SW480 (cell line): ENCODE results near the gene GPR158.
A peak's percentile ranks its signal among the peaks of the same experiment; 100 is the strongest.

ENCODE experiments used
- DNase-seq: peaks from one replicate; pipeline ENCODE4 v3.0.0-alpha.2; 2016; ENCODE audit warnings: low spot score

Gene GPR158

DNA sequence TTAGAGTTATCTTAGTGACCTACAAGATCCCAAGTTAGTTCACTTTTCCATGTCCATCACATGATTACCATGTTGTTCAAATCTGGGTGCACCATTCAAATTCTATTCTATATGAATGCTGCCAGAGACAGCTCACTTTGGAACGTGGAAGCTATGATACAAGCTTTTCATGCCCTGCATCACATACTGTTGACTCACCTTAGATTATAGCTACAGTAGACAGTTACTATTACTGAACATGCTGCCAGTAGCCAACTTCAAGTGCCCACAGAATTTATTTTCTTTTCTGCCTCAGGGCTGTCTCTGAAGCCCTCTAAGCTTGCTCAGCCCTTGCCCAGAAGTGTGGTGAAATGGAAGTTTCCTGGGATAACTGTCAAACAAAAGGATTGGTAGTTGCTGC is 231.1 kb downstream of the GPR158 start:
- no peak for DNase-seq

DNA sequence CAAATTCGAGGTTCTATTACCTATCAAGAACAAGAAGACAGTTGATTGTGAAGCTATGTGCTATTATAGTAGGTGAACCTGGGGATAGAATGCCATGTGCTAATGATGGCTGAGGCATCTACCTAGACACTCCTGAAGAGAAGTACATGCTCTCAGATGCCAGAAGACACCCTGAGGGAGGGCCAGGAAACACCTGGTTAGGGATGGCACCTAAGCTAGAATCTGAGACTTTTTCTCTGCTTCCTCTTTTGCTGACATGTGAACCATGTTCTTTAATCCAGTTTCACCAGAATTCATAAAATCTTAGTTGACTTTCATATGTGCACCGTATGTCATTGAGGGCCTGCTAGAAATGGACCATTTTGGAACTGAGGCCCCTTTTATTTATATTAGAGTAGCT is 242.8 kb downstream of the GPR158 start:
- DNase-seq: no peak

DNA sequence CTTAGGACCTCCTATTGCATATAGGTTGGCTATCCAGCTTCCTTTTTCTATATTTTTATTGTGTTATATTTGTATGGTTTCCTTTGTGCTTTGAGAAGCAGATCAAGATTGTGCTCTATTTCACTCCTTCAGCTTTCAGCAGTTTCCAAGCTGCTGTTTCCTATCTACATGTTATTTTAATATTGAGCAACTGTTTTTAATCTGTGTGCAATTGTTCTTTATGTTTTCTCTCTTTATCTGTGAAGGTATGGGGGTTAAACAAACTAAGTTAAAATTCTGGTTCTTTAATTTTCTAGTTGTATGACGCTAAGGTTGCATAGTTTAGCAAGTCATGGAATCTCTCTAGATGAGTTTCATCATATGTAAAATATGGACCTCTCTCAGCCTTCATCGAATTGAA is 251.0 kb downstream of the GPR158 start:
- DNase-seq: no peak

DNA sequence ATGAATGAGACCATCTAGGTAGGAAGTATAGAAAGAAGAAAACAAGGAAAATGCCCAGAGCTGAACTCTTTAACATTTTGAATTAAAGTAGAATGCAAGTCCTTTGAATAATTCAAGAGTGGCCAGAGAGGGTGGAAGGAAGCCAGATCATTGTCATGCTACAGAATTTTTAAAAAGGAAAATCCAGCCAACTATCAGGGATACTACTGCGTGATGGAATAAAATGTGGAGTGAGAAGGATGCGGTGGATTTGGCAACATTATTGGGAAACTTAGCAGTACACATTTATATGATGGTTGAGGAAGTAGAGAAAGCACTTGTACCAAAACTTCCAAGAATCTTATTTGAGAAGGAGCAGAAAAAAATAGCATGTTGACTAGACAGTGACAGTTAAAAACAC is 261.6 kb downstream of the GPR158 start:
- no peak for DNase-seq

DNA sequence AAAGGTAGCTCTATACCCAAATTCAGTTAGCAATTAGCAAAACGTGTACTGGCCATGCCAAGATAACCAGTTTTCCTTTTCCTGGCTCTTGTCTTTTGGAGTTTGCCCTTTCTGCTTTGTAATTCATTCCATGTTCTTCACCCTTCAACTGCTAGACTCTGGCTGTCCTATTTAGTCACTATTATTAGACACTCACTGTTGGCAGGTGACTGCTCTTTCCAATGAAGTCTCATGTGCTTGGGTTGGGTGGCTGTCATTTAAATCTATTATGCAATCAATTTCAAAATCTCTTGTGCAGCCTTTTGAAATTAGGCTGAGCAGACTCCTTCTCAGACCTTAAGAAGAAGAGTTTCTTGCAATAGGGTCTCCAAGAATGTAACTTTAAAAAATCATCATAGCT is 266.5 kb downstream of the GPR158 start:
- no peak for DNase-seq

DNA sequence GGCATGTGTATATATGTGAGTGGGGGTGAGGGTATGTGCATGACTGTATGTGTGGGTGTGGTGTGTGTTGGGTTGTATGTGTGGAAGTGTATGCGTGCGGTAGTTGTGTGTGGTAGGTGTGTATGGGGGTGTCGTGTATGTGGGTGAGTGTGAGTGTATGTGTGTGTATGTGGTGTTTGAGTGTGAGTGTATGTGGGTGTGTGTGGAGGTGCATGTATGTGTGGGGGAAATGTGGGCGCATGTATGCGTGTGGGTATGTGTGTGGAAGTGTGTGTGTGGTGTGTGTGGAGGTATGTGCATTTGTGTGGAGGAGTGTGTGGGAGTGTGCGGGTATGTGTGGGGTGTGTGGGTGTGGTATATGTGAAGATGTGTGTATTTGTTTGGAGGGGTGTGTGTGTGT is 269.5 kb downstream of the GPR158 start:
- DNase-seq: no peak

DNA sequence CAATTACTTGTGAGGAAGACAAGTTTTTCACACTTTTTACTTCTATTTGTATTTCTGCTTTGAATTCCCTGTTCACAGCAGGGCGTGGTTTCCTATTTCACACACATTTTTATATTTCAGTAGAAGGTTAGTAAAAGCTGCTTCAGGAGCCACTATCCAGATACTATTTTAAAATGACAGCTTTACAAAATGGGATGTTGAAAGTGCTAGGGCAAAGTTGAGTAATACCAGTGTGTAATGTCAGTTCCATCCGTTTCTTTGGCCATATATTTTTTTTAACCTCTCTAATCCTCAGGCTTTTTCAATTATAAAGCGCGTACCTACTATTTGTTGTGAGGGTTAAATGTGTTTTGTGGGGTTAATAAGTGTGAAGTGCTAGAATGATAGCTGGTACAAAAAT is 276.6 kb downstream of the GPR158 start:
- no peak for DNase-seq

DNA sequence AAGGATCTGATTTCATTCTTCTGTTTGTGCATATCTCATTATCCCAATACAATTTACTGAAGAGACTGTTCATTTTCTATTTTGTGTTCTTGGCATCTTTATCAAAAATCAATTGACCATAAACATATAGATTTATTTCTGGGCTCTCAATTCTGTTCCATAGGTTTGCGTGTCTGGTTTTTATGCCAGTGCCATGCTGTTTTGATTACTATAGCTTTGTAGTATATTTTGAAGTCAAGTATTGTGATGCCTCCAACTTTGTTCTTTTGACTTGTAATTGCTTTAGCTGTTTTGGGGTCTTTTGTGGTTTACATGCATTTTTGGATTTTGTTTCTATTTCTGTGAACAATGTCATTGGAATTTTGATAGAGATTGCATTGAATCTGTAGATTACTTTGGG is 278.8 kb downstream of the GPR158 start:
- DNase-seq: no peak

DNA sequence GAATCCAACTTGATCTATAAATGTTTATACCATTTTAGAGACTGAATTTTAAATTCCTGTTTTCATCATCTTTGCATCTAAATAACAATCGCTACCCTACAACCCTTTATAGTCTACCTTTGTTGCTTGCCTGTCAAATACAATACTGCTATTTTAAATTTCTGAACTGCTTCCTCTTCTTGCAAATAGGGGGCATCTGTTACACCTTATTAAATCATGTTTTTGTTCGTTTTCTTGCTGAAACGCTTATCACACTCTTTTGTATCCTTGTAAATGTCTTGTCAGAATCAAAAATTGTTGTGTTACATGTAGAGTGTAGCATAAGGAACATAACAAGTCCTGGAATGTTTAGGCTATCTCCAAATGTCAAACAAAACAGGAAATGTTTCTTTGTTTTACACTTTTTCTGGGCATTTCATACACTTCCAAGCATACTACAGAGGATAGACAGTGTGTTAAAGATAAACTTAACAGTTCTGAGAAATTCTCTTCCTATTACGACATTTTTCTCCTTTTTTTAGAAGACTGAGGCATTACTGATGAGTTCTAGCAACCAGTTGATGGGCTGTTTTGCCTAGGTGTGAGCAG is 281.3 kb downstream of the GPR158 start:
- no peak for DNase-seq

DNA sequence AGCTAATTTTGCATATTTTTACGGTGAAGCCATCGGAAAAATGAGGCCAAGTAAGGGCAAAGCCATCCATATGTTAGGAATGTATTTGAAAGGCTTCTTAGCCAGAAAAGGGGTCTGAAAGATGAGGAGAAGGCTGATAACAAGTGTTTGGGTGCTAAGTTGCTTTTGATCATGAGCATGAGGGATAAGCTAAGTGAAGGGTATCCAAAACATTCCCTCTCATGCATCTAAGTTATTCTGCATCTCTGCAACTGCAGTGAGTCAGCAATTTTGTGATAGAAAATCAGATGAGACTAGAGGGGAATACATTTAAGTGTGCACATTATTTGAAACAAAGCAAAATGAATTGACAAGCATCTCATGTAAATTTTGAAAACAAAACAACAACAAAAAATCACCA is 282.8 kb downstream of the GPR158 start:
- DNase-seq: no peak

DNA sequence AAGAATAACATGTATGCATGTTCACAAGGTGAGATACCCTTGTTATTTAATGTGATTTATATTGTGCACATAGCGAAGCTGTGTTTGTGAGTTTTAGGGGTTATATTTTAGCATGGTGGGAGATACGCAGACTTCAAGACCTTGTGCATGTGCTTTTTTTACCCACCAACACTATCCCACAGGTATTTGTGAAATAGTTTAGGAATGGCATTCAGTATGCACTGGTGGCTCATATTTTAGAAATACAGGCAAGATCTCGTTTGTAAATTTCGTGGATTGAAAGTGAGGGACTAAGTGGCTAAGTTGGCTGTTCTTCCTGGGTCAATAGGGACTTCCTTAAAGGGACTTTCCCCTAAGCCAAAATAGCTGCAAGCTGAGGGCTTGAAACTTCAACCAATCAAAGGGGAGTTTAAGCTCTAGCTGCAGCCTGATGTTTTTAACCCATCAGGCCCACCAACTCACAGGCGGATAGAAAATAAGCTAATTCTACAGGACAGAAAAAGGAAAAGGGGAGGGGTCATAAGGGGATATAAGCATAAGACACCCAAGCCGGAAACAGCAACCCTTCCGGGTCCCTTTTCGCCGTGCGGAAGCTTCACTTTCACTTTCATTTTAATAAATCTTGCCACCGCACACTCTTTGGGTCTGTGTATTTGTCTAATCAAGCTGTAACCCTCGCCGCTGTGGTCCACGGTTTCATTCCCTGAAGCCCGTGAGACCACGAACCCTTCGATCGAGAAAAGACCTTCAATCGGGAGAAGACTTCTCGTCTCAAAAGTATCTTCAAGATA is 291.0 kb downstream of the GPR158 start:
- DNase-seq: peak; percentile 68

DNA sequence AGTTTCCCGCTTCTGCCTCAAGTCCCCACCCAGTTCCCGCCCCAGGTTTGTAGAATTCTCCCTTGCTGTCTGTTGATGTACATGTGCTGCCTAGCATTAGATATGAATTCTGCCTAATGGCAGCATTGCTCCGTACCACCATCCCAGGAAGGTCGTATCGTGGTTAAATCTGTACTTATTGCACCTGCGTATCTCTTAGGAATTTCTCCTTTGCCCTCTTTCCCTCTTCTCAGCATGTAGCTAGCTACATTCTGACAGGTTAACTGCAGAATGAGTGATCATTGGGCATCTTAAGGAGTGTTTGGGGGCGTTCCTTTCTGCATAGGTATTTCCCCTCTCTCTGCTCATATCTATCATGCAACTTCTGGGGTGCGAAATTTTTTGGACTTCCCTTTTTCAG is 293.1 kb downstream of the GPR158 start:
- no peak for DNase-seq

DNA sequence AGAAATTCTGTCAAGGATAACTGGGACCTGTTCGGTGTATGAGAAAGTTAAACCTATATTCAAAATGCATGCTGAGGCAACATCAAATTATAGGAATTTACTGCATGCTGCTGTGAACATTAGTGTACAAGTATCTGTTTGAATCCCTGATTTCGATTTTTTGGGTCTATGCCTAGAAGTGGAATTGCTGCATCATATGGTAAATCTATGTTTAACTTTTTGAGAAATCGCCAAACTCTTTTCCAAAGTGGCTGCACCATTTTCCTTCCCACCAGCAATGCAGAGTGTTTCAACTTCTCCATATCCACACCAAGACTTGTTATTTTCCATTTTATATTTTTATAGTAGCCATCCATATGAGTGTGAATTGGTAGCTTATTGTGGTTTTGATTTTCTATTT is 306.7 kb downstream of the GPR158 start:
- DNase-seq: no peak

DNA sequence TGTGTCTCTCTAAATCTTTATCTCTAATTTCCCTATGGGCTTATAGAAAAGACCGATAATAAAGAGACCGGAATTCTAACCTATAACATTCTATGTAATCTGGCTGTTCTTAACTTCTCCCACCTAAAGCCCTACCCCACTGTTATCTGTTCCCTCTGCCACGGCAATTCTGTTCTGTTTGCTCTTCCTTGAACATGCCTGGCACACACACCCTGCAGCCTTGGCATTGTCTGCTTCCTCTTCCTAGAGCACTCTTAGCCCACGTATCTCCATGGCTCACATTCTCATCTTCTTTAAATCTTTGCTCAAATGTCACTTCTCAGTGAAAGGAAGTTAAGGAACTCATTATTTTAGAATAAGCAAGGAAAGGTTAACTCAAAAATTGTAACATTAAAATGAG is 309.2 kb downstream of the GPR158 start:
- DNase-seq: no peak

DNA sequence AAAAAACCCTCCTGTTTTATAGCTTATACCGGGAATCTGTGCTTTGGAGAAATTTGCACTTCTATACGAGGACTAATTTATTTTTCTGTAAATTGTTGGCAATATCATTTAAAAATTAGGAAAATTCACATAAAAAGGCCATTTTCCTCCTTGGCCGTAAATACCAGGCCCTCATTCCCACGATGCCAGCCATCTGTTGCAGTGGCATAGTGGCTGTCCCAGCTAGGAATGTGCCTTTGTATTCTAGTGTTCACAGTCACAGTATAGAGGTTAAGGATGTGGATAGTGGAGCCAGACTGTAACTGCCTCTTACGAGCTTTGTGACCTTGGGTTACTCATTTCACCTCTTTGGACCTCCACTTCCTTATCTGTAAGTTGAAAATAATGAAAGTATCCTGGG is 312.5 kb downstream of the GPR158 start:
- no peak for DNase-seq

DNA sequence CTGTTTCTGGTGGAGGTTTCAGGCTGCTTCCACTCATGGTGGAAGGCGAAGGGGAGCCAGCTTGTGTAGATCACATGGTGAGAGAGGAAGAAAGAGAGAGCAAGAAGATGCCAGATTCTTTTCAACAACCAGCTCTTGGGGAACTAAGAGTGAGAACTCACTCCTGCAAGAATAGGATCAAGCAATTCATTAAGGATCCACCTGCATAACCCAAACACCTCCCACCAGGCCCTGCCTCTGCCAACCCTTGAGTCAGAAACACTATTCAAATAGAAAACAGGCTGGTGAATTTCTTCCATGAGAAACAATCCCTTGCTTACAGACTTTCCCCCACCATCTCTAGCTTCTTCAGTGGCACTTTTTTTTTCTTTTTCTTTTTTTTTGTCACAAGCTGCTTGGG is 317.2 kb downstream of the GPR158 start:
- no peak for DNase-seq

DNA sequence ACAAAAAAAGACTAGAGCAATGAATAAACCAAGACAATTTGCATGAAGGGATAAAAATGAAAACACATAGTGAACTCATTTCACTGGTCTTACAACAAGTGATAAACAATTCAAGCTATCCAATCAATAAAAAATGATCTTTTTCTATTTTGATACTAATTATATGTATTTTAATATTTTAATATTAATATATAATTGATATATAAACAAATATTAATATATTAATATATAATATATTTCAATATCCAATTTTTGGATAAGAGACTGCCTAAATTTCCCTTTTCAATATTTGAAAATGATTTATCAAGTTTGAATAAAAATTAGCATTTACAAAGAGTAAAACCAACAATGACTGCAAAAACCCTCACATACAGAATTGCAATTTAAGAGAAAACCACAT is 317.9 kb downstream of the GPR158 start:
- DNase-seq: no peak

DNA sequence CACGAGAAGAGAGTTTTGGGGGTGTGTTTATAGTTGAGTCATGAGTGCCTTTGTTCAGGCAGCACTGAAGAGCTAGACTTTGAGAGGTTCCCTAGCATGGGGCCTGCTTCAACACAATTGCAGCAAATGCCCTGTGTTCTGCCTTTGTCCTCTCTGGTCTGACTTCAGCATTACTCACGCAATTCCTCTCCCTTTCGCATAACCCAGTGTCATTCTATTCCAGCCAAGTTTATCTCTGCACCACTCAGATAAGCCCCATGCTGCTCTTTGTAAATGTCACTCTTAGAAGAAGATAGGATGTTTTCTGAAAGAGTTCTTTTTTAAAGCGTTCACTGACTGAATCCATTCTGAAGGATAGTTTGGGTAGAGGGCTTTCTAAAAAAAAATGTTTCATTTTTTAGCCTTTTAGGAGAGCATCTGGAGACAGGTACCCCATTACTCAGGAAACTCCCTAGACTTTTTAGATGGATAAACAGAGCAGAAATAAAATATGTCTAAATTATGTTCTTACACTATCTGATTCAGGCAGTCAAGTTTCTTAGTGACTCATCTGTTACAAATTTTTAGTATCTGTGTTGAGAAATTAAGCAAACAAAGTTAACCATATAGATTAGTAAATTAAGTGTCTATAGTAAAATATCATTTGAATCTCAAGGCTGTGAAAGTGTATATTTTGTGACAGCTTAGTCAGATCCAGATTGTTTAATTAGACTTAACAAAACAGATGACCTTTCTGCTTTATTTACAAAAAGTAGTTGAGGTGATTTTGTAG is 318.5 kb downstream of the GPR158 start:
- no peak for DNase-seq

DNA sequence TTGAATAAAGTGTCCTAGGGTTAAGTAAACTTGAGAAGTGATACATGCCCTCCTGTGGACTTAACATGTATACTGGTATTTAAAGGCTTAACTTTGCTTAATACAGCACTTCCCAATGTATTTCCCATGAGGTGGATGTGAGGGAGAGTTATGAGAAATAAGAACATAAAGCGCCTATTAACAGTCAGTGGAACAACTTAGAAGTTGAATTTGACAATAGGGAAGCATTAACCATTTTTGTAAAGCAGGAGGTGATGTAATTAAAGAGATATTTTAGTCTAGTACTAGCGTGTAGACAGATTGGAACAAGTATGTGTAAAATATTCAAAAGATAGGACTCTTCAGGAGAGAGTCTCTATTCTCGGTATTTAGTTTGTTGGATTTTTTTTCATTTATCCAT is 322.4 kb downstream of the GPR158 start:
- no peak for DNase-seq

DNA sequence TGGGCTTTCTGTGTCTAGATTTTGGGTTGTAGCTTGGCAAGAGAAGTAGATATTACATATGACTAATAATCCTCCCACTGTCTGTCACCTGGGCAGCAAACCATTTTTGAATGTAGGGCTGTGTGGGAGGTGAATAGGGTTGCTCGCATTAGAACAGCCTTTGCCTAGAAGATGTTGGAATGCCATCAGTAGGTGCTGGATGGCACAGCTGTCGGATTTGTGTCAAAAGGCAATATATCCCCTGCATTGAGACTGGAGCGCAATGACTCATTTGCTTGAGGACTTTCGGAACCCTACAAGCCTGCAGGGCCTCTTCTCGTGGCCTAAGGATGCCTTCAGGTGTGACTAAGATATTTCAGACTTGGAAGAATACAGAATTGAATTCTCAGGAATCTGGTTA is 323.8 kb downstream of the GPR158 start:
- no peak for DNase-seq

DNA sequence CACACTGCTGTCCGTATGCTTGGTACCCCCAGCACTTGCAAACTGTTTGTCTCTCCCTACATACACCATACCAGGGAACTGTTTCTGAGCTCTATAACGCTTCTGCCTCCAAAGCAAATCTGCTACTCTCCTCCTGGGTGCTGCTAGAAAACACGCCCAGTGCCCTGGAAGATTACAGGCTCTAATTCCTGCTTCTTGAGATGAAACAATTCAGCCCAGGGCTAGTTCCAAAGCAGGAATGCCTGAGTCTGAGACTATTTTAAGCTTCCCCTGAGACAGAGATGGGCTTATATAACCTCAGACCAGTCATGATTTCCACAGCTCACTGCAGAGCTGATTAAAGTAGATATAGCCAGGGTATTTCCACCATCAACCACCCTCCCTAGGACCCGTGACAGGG is 327.1 kb downstream of the GPR158 start:
- no peak for DNase-seq

DNA sequence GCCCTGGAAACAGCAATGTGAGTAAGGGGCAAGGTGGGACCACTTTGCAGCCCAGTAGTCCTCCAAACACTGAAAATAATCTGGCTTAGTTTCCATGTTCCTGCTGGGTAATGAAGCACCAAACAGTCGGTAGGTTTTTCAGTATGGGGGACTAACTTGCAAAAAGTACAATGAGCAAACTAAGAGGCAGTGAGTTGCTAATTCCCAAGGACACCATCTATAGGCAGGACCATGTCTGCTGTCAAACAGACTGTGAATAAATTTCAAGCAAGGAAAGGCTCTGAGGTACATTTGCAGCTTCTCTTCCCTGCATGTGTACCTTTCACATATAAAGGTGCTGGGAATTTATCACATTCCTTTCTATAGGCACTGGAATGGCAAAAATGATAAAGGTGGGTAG is 327.7 kb downstream of the GPR158 start:
- DNase-seq: no peak

DNA sequence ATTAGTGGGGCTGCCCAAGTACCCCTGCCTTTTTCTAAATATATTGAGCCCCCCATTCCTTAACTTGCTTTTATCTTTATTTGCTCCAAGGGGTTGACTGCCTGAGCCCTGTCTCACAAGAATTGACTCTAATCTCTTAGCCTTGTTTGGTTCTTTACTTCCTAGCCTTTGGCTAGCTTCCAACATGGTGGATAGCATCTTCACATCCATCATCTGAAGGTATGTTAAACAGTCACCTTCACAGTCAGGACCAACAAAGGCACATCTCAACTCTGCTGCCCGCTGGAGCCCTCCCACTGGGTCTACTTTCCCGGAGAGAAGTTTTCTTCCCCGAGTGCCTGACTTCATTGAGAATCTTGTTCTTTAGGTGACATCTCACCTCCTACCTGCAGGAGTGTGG is 329.5 kb downstream of the GPR158 start:
- no peak for DNase-seq
